HG02885 (cell line): ENCODE measurements around the gene PLAC9.
A peak's percentile ranks its signal among the peaks of the same experiment; 100 is the strongest.
"Not testable (repeated sequence)": the region's sequence is repeated elsewhere in the genome, so short reads cannot be mapped to it uniquely, and the experiment has no call there.

ENCODE experiments used
- ATAC-seq: cut with Tn5 transposase; IDR thresholded peaks from one replicate; pipeline ENCODE4 v1.9.1; 2021; ENCODE audit warnings: mild to moderate bottlenecking; ENCODE audit not compliant: unreplicated experiment, poor library complexity

Gene PLAC9

GRCh38 chr10:80132299-80133139 is at the start of gene PLAC9:
PLAC9 (plus strand) TSS chr10:80132730; CDS start chr10:80132763, 33 bp downstream.
- no peak for ATAC-seq

GRCh38 chr10:80090121-80090520 is 42.4 kb upstream of the PLAC9 start:
- ATAC-seq = no peak

- no peak for ATAC-seq
Measured at GRCh38 chr10:80094231-80094630, 38.3 kb upstream of the PLAC9 start.

GRCh38 chr10:80098272-80098671 is 34.3 kb upstream of the PLAC9 start:
- ATAC-seq = not testable (repeated sequence)

GRCh38 chr10:80099295-80099694 is 33.2 kb upstream of the PLAC9 start:
- not testable (repeated sequence) for ATAC-seq

GRCh38 chr10:80100116-80100515 is 32.4 kb upstream of the PLAC9 start:
- no peak for ATAC-seq

GRCh38 chr10:80100861-80101695 is 31.5 kb upstream of the PLAC9 start:
- ATAC-seq = no peak

- peak; percentile 74 for ATAC-seq
Measured at GRCh38 chr10:80104066-80104926, 28.2 kb upstream of the PLAC9 start.

GRCh38 chr10:80108576-80109239 is 23.8 kb upstream of the PLAC9 start:
- no peak for ATAC-seq

- ATAC-seq = no peak
Measured at GRCh38 chr10:80110986-80111385, 21.5 kb upstream of the PLAC9 start.

- no peak for ATAC-seq
Measured at GRCh38 chr10:80118669-80119068, 13.9 kb upstream of the PLAC9 start.

GRCh38 chr10:80122110-80122710 is 10.3 kb upstream of the PLAC9 start:
- no peak for ATAC-seq

GRCh38 chr10:80122746-80123145 is 9.8 kb upstream of the PLAC9 start:
- no peak for ATAC-seq

GRCh38 chr10:80126876-80127275 is 5.7 kb upstream of the PLAC9 start:
- ATAC-seq = no peak

- no peak for ATAC-seq
Measured at GRCh38 chr10:80131499-80131901, 1.0 kb upstream of the PLAC9 start.

GRCh38 chr10:80133206-80133605 is 676 bp downstream of the PLAC9 start:
- no peak for ATAC-seq

GRCh38 chr10:80133687-80134086 is 1.2 kb downstream of the PLAC9 start:
- not testable (repeated sequence) for ATAC-seq

GRCh38 chr10:80136134-80136571 is 3.6 kb downstream of the PLAC9 start:
- no peak for ATAC-seq
